HTR-8/SVneo (cell line): ENCODE data around the gene PECR.

Source experiments
- DNase-seq: peaks from one replicate; pipeline ENCODE4 v3.0.0; 2011; ENCODE audit warnings: low spot score, mixed read lengths; ENCODE audit not compliant: insufficient read length
- FAIRE-seq: peaks from 2 replicates; lab custom pipeline; 2011; peaks lifted over from hg19 to GRCh38; lab: Jason Lieb, UNC

The PECR gene

GRCh38 chr2:216074380-216074779, 7.2 kb downstream of the PECR start:
- FAIRE-seq: no peak
- no peak for DNase-seq

- no peak for FAIRE-seq
- no peak for DNase-seq
Measured at GRCh38 chr2:216073773-216074172, 7.8 kb downstream of the PECR start.

- DNase-seq: no peak
- FAIRE-seq: no peak
Measured at GRCh38 chr2:216072473-216072872, 9.1 kb downstream of the PECR start.

GRCh38 chr2:216071111-216071851, 10.3 kb downstream of the PECR start:
- FAIRE-seq: no peak

GRCh38 chr2:216070195-216070594, 11.4 kb downstream of the PECR start:
- FAIRE-seq: no peak
- no peak for DNase-seq

More at GRCh38 chr2:216071111-216071851, 10.3 kb downstream of the PECR start:
- no peak for DNase-seq

DNA sequence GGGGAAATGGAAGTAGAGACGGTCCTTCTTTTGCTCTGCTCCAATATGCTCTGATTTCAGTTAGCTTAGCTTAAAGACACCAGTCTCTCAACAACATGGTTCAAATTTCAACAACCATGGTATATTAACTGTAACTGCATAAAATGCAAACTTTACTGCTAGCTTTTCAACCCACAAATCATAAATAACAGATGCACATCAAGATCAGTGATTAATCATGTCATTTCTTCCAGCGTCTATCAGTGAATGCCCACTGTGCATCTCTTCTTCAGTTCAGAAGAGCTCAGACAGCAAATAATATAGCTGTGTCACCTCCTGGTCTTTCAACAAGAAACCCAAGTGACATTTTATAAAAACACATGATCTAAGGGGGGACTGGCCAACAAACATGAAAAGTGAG, 12.6 kb downstream of the PECR start:
- no peak for FAIRE-seq

GRCh38 chr2:216066230-216066629, 15.4 kb downstream of the PECR start:
- FAIRE-seq: no peak
- no peak for DNase-seq

More for the DNA sequence above, 12.6 kb downstream of the PECR start:
- DNase-seq: no peak

GRCh38 chr2:216064665-216065064, 16.9 kb downstream of the PECR start:
- no peak for DNase-seq
- FAIRE-seq: no peak

DNA sequence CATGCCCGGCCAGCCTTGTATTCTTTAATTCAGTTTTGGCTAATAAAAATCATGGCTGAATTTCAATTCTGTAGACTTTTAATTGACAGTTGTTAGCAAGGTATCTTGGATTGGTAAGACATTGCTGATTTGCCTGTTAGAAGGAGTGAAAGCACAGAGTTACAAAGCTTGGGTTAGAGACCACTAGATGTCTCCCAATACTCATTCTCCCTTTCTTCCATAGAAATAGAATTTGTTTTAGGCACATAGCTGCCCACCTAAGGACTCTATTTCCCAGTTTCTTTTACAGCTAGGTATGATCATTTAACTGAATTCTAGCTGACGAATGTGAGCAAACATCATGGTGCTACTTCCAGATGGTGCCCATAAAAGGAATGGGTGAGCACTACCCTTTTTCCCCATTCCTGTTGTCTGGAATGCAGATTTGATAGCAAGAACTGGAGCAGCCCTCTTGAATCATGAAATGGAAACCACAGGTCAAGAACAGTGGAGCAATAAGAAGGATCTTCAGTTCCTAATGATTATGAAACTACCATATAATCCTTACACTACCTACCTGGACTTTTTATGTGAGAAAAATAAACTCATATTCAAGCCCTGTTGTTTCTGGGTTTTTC, 17.5 kb downstream of the PECR start:
- FAIRE-seq (no peak), DNase-seq (no peak)

DNA sequence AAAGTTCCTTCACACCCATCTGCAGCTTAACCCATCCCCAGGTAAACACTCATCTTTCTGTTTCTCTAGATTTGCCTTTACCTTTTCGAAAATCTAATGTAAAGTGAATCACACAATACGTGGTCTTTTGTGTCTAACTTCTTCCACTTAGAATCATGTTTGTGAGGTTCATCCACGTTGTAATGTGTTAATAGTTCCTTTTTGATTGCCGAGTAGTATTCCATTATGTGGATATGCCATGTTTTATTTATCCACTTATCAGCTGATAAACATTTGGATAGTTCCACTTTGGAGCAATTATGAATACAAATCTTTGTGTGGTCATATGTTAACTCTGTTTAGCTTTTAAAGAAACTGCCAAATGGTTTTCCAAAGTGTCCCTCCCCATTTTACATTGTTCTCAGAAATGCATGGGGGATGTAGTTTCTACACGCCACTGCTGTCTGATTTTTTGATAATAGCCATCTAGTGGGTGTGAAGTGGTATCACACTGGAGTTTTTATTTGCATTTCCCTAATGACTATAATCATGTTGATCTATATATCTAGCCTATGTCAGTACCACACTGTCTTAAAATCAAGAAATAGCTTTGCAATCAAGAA, 22.3 kb downstream of the PECR start:
- FAIRE-seq: no peak
- DNase-seq: no peak

- DNase-seq (no peak), FAIRE-seq (no peak)
Measured at GRCh38 chr2:216057688-216058193, 23.9 kb downstream of the PECR start.

DNA sequence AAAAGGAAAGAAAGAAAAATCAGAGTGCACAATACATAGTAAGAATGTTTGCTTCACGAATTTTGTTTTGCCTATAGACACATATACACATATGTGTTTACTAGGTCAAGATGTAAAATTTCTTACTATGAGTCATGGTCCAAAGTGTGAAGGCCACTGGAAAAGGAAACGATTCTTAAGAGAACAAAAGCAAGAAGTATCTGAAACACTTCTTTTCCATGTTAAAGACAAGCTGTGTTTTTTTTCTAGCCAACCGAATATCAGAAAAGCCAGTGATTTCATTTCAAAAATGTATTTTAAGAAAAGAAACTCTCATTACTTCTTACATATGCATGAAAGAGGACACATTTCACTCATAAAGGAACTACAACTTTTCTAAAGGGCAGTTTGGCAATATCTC, 24.9 kb downstream of the PECR start:
- no peak for DNase-seq
- no peak for FAIRE-seq

DNA sequence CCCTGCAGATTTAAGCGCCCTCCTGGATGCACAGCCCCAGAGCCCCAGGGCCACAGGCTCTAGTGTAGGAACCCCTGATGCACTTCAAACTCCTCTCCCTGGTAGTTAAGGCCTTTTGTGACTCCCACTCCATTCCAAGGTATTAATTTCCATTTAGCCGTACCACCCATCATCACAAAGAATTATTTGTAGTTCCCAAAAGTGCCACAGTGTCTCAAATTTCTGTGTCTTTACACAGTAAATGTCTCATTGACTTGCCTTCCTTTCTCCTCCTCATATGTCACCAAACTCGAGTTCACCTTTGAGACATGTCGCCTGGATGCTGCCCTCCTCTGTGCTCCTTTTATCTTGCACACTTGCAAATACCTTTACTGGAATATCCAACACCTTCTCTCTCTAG, 25.9 kb downstream of the PECR start:
- DNase-seq: no peak
- no peak for FAIRE-seq

DNA sequence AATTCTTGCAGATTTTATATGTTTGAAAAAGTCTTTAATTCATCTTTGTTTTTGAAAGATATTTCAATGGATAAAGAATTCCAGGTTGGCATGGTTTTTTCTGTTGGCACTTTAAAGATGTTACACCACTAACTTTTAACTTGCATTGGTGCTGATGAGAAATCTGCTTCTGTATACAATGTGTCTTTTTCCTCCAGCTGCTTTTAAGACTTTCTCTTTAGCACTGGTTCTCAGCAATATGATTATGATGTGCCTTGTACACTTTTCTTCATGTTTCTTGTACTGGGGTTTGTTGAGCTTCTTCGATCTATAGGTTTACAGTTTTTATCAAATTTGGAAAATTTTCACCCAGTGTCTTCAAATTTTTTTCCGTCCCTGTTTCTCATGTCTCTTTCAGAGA, 29.2 kb downstream of the PECR start:
- FAIRE-seq: no peak
- no peak for DNase-seq

GRCh38 chr2:216051350-216051749, 30.3 kb downstream of the PECR start:
- FAIRE-seq: no peak
- DNase-seq: no peak

- no peak for FAIRE-seq
- no peak for DNase-seq
Measured at GRCh38 chr2:216049452-216049851, 32.2 kb downstream of the PECR start.

GRCh38 chr2:216047397-216047796, 34.2 kb downstream of the PECR start:
- no peak for DNase-seq
- FAIRE-seq: no peak

DNA sequence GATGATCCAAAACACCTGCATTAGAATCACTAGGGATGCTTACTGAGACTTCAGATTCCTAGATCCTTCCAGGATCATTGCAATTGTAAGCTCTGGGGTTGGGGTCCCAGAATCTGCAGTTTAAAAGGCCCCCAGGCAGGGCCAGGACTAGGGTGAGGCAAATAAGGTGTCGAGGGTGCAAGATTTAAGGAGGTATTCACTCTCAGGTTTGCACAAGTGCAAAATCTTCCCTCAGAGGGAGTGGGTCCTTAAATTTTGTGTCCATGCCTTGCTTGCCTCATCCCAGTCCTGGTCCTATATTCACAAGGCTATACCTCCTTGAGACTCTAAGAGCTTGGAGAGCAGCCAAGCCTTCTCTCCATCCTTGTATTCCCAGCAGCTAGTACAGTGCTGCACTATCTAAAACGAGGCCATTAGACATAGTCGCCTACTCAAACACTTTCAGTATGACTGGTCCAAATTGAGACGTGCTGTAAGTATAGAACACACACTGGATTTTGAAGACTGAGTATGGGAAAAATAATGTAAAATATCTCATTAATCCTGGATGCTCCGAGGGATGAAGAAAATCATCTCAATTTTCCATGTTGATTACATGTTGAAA, 36.6 kb downstream of the PECR start:
- DNase-seq (no peak), FAIRE-seq (no peak)

GRCh38 chr2:216043949-216044348, 37.7 kb downstream of the PECR start:
- no peak for DNase-seq
- peak; percentile 40 for FAIRE-seq

DNA sequence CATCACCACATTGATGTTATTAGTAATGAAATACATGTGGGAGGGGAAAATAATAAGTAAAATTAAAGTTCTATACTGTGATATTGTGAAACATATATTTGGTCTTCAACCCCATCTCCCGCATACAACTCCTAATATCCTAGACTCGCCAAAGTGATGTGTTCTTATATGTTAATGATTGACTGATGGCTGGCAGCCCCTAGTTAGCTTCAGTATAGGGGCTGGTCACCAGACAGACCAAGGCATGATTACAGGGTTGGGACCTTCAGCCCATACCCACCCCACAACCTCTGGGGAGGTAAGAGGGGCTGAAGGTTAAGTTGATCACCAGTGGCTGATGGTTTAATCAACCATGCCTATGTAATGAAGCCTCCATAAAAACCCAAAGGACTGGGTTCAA, 40.2 kb downstream of the PECR start:
- DNase-seq (no peak), FAIRE-seq (peak; percentile 46)

DNA sequence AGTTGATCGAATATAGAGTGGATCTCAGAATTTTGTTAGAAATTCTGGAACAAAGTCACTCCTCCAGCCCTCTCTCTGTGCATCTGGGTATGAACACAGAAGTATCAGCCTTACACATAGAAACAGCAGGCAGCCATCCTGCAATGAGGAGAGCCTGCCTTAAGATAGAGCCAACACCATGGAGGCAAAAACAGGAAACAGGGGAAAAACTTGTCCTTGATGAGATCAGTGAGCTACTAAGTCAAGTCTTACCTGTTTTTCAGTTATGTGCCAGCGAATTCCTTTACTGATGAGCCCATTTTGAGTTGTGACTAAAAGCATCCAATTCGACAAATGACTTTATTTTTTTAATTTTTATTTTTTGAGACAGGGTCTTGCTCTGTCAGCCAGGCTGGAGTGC, 41.7 kb downstream of the PECR start:
- no peak for FAIRE-seq
- no peak for DNase-seq
